Medulla oblongata (tissue), 1 donor: Measurements from ENCODE around the gene PRH2.

Source experiments
- DNase-seq: peaks from one replicate; pipeline ENCODE4 v3.0.0-alpha.2; 2015; ENCODE audit errors: extremely low spot score

The PRH2 gene

DNA sequence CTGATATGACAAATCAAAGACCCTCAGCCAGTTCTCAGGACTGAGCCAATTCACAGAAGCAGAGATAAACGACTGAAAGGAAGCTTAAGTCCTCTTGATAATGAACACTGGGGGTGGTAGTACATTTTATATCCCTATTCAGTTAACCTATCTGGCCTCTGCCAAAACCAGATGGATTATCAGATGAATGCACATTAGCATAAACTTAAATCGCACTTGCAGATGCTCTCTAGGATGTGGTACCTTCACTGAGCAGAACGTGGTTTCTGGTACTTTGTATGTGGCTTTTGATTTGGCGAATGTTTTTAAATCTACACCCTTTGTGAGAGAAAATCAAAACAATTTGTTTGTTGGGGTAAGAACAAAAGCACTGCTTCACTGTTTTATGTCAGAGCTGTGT, 31.2 kb downstream of the PRH2 start:
- DNase-seq: no peak

DNA sequence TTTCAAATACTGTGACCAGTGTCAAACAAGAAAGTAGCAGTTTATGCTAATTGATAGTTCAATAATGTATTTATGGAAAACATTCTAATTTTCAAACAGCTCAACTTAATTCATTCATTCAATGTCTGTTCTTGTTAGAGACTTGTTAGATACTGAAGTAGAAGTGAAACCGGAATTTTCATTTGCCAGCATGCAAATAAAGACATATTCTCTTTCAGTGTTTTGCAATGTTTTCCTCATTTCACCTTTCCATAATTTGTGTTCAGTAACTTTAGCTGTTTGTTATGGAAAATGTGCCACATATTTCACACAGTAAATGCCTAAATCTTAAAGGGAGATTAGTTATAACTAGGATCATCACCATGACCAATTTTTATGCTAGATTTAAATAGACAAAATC, 36.4 kb downstream of the PRH2 start:
- DNase-seq: no peak

DNA sequence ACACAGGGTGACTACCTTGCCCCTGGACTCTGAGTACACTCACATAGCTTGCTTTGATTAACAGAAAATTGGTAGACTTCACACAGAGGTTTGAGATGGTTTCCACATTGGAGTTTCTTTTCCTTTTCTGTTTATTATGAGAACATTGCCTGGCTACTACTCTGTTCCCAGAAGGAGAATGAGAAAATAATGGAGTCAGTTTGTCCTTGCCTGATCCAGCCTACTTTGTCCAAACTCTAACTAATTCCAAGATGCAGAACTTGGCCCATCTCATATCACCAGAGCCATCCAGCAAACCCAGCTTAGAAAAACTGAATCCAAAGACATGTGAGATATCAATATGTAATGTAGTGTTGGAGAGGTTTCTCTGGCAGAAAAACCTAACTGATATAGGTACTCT, 37.3 kb downstream of the PRH2 start:
- no peak for DNase-seq

DNA sequence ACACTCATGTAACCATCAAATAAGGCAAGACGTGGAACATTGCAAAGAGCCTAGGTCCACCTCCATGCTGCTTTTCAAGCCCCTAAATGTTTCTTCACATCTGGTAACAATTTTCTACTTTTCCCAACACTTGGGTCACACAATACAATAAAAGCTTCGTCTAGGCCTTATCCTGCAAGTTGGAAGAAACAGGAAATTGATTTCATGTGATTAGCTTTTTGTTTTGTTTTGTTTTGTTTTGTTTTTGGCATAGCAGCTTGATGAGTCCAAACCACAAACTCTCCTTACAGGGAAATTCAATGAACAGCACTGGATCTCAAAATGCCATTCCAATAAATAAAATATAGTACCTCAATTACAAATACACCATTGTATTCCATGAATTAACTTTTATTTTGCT, 38.4 kb downstream of the PRH2 start:
- no peak for DNase-seq

- no peak for DNase-seq
Observed at GRCh38 chr12:10968765-10969456, 39.9 kb downstream of the PRH2 start.

- no peak for DNase-seq
Observed at GRCh38 chr12:10974965-10975364, 45.9 kb downstream of the PRH2 start.

DNA sequence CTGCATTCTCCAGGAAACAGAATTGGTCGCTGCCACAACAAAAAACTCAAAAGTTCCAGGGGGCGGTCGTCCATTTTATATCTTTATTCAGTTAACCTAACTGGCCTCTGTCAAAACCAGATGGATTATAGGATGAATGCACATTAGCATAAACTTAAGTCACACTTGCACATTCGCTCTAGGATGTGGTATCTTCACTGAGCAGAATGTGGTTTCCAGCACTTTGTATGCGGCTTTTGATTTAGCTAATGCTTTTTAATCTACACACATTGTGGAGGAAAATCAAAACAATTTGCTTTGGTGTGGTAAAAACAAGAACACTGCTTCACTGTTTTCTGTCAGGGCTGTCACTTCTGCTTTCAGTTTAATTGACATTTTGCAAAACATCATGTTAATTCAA, 53.2 kb downstream of the PRH2 start:
- DNase-seq: no peak
